ENCODE results near the gene CPHXL2.

CPHXL2 gene

DNA sequence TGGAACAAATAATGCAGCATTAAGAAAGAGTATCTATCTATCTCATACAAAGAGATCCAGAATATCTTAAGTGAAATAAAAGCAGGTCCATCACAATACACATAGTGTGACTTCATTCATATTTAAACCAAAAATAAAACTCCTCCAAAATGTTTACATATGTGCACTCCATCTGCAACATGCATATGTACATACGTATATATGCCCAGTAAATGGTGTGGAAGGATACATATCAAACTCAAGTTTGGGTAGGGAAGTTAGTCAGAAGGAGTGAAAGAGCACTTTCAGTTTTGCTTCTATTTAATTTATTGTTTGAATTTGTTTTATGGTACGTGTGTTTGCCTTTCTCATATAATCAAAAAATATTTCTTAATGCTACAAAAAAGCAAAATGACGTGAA lies 41.8 kb downstream of the CPHXL2 start:
- DNase-seq = no peak

DNA sequence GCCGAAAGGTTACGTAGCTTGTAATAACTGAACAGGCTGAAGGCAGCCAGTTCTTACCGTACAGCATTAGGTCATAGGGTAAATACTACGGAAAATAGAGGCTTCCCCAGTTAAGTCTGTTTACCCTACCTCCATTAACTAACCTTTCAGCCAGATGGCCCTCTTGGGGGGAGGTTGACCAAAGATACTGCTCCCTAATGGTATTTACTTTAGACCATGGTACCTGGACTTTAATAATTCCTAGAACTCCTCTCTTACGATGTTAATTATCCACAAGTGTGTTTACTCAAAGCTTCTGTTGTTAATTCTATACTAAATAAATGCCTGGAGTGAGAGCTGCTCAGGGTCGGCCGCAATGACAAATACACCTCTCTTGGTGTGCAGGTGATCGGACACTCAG lies 44.0 kb downstream of the CPHXL2 start:
- DNase-seq = no peak

DNA sequence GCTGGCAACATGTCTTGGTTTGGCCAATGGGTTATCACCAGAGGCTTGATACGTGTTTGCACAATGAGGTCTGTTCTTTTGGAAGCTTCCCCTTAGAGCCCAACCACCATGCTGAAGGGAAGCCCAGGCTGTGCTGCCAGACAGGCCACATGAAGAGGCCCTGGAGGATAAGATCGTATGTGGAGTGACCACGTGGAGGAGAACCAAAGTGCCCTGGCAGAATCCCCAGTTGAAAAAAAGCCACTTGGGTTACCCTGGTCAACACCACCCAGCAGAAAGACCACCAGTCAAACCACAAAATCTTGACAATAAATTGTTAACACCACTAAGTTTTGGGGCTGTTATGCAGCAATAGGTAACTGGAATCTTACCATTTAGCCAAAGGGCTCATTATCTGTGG lies 46.8 kb downstream of the CPHXL2 start:
- no peak for DNase-seq

DNA sequence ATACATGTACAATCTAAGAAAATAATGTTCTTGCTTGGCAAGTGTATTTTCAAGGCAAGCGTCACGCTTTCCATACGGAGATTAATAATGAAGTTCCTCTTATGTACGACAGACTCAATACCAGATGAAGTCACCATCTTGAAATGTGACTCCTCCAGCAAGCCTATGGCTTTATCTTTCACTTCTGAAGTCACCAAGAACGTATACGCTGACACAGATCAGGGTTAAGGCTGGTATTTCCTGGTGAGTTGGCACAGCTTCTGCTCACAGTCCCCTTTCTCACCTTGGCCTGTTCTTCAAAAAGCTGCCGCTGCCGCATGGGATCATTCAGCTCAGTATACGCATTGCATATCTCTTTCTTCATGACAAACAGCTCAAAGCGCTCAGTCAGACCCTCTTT lies 47.7 kb downstream of the CPHXL2 start:
- no peak for DNase-seq

DNA sequence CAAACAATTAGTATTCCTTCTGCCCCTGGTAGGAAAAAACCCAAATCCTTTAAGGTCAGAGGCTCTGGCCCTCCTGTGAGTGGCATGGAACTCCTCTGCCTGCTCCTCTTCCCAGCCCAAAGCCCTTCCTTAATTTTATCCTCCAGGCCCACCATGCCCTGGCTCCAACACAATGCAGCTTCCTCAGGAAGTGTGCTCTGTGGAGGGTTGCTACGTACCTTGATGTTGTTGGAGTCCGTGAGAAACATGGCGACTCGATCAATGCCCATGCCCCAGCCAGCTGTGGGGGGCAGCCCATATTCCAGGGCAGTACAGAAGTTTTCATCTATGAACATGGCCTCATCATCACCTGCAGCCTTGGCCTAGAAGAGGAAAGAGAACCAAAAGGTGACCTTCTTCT lies 48.5 kb downstream of the CPHXL2 start:
- no peak for DNase-seq

DNA sequence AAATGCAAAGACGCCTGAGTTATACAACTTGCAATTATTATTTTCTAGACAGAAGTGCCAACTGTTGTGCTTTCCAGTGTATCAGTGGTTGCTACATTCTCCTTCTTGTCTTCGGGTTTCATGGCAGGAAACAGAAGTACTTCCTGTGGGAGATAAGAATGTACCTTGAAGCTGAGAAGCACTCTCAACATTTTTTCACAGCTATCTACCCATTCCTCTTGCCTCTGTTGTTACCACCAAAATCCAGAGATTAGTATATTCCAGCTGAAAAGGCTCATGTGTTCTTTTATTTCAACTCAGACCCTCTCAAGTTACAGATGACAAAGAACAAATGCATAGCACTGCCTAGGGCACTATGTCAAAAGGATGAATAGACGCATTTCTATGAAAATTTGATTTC lies 49.0 kb downstream of the CPHXL2 start:
- DNase-seq = no peak

DNA sequence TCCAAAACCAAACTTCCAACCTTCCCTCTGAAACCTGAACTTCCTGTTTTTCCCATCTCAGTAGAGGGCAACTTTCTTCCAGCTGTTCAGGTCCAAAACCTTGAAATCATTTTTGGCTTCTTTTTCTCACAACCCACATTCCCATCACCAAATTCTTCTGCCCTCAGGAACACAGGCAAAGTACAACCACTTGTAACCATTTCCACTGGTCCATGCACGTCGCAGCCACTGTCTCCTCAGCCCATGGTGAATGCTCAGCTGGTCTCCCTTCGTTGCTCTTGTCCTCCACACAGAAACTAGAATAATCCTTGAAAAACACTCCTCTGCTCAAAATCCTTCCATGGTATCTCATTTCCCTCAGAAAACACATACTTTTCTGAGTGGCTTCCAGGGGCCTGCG lies 50.0 kb downstream of the CPHXL2 start:
- DNase-seq = no peak

DNA sequence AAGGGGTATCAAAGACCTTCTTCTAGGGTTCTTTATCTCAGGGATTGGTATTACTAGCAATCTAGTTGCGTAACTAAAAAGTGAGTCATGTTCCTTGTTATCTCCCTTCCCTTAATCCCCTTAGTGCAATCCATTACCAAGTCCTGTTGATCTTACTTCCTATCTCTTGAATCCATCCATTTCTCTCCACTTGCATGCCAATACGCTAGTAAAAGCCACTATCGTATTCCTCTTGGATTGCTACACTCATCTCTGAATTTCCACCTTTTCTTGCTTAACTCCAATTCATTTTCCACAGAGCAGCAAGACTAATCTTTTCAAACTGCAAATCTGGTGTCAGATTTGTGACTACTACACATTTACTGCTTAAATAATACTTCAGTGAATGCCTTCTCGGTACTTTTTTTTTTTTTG lies 51.9 kb downstream of the CPHXL2 start:
- DNase-seq = no peak

DNA sequence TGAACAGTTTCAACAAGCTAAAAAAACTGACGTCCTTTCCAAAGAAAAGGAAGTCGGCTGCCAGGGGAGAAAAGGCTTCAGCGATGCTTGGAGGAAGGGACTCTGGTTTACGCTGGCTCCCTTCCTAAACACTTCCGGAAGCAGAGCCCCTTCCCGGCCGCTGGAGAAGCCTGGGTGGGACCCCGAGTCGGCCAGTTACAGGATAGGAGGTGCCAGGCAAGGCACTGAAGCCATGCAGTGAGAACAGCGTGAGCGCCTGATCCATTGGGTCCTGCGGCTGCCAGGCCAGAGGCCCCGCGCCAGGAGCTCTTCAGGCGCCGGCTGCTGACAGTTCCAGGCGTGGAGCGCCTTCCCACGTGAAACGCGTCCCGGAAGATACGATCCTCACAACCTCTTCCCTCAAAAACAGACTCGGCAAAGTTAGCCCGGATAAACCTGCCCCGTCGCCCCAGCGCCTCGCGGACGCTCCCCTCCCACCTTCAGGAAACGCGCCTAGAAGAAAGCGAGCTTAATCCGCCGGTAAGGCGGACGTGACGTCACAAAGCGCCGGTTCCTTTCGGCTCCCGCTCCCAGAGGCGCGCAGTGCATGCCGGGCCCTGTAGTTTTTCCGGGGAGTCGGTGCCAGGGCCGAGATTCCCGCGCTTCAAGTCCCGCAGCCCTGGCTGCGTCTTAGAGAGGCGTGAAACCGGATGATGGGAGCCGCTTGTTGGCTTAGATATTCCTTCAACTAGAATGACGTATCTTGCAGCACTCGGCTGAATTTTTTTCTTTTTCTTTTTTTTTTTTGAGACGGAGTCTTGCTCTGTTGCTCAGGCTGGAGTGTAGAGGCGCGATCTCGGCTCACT lies 53.8 kb downstream of the CPHXL2 start, which contains the start of gene ADAT1:
ADAT1 (minus strand) TSS at position 521 of the 845 bp plus-strand sequence. CDS start 2,482 bp downstream, outside the sequence.
- peak; percentile 88 to 95 for DNase-seq

DNA sequence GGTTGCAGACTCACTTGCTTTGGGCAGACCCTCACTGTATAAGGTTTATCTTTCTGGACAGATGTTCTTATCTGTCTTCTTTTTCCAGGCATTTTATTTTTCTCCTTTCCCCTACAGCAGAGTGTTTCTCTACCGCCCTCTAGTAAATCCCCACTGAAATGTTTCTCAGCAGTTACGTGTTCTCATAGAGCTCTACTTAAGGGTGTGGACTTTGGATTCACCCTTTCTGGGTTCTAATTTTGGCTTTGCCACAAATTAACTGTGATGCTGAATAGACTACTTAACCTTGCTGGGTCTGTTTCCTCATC lies 55.7 kb downstream of the CPHXL2 start:
- DNase-seq = peak in 1 of 2 experiments; percentile 21

DNA sequence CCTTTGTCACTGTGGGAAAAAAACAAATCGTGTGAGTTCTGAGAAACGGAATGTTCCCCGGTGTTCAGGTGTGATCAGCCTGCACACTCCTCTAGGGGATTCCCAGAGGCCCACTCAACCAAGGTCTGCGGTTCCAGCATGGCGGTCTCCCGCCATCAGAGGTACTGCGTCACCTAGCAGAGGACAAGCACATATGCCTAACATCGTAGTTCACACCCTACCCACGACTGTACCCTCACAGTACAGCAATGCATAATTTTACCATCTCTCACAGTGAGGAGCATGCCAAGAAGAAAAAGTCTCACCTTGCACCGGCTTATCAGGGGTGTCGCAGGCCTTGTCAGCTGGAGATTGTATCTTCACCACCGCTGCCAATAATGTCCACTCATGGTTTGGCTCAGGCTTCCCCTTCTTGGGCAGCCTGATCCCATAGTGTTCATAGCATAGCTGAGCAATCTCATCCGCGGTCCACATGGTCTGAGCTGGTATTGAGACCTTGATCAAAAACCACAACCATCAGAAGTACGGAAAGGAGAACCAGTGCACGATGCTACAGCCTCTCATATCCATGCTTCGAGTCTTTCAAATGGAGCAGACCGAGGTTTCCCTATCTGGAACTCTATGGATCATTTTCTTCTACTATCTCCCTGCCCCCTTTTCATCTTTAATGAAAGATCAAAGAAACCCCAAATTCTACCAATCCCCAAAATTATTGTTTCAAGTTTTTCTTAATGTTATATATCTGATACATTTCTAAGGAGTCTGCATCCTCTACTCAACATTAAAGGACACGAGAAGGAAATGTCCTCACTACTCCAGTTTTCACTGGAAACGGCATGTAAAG lies 56.3 kb downstream of the CPHXL2 start:
- no peak for DNase-seq

DNA sequence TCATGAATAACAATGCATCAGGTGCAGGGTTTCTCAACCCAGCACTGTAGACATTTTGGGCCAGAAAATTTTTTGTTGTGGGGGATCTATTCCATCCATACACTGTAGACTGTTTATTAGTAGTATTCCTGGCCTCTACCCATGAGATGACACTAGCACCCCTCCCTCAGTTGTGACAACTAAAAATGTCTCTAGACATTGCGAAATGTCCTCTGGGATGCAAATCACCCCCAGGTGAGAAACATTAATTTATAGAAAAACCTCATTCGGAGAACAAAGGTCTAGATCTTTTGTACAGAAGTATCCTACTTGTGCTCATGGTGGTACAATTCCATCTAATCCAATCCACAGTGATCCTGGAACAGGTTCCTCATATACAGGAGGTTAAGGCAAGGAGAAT lies 58.0 kb downstream of the CPHXL2 start:
- no peak for DNase-seq

DNA sequence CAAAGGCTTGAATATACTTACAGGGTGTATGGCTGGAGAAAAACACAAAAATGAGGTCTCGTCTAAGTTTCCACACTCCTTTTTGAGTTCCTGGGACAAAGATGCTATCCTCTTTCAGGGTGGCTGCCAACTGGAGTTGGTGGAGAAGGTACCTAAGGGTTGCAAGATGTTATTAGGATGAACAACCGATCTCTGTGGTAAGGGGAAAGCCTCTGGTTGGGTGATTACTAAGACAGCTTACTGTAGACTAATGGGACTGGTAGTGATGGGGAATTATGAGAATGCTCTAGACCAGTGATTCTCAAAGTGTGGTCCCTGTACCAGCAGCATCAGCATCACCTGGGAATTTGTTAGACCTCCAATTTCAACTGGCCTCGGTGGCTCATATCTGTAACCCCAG lies 59.7 kb downstream of the CPHXL2 start:
- no peak for DNase-seq

DNA sequence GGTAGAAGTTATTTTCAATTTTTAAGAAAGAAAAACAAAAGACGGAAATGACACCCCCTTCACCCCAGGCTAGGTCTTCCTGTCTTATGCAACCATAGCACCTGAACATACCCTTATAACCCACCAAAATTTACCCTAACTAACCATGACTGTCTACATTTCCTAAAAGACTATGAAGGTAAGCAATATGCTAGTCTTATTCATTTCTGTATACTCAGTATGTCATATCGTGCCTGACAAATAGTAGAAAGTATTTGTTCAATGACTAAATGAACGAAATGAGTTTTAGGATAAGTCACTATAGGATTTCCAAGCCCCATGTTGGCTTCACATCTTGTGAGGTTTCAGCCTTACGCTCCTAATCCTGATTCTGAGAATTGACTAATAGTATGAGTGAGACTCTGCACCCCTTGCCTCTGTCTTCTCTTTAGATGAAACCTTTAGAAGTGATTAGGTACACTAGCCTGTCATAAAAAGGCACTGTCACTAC lies 60.2 kb downstream of the CPHXL2 start:
- DNase-seq = no peak

DNA sequence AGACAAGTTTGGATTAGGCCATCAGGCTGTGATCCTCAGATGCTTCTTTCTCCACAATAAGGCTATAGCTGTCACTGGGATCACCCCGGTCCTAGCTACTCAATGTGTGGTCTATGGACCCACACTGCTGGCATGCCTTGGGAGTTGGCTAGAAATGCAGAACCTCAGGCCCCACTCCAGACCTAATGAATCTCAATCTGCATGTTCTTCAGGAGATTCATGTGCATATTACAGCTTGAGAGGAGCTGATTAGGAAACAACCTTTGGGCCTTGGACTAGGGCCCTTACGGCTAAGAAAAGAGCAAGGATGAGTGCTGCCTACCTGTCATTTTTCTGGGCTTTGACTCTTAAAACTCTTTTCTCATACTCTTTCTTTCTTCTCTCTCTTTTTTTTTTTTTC lies 61.2 kb downstream of the CPHXL2 start:
- DNase-seq = no peak

DNA sequence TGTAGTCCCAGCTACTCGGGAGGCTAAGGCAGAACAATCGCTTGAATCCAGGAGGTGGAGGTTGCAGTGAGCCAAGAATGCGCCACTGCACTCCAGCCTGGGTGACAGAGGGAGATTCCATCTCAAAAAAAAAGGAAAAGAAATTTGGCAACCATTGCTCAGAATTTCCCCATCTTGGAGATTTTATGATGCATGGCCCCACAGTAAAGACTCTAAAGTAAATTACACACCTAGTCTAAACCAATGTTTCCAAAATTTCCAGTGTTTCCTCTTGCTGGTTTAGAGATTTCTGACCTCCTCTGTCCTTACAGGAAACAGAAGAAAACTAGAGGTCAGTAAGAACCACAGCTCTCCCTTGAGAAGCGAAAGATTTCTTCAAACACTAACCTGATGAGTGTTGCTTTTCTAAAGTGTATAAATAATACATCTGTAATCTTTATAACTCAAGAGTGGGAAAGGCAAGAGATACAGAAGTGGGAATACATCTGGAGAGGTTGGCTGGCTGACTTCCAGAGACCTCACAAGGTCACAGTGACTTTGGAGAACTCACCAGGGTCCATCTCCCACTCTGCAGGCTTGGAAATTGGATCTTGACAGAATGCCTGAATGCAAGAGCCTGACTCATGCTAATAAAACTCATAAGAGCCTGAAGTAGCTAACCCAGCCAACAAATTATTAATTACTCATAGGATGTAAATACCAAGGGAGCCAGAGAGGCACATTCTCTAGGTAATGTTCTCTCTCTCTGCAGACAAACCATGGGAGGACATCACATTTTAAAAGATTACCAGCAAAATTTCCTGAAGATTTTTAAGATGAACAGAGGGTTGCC lies 62.5 kb downstream of the CPHXL2 start:
- DNase-seq = no peak

All from NCI-H446 (cell line).